ENCODE measurements around the gene RGS12.

Gene RGS12

GRCh38 chr4:3294401-3295241 is 1.8 kb downstream of the RGS12 start:
- no peak overlapping the region for H3K4me2 ChIP-seq (ENCODE audit: low read length)
- H3K79me2 ChIP-seq (ENCODE audit: control insufficient read depth, low read length) = no peaks in the 10 kb centered on the region
- peaks cover 44% of the 10 kb centered on the region for H3K27me3 ChIP-seq (ENCODE audit: control insufficient read depth, low read length)
- H3K9me3 ChIP-seq (ENCODE audit: control insufficient read depth, insufficient read depth, low read length) = no peaks in the 10 kb centered on the region
- no peaks in the 10 kb centered on the region for H3K36me3 ChIP-seq (ENCODE audit: control insufficient read depth, low read length)
- TF ChIP-seq EZH2phosphoT487 (IDR thresholded peaks at IDR 0.05; ENCODE audit: borderline replicate concordance, low read length) = no peak
- no peak for TF ChIP-seq CTCF (IDR thresholded peaks at IDR 0.05; ENCODE audit: low read depth, low read length, poor library complexity, severe bottlenecking)
- no peaks in the 10 kb centered on the region for H3F3A ChIP-seq (ENCODE audit: control insufficient read depth, insufficient read depth)
- H3K4me3 ChIP-seq (ENCODE audit: low read length) = no peak overlapping the region
- H3K9me2 ChIP-seq (replicated peaks; ENCODE audit: control insufficient read depth, low read length) = no peaks in the 10 kb centered on the region
- H4K20me1 ChIP-seq (ENCODE audit: control insufficient read depth, insufficient read depth, low read depth, low read length) = no peaks in the 10 kb centered on the region
- no peak overlapping the region for H3K27ac ChIP-seq (ENCODE audit: low read depth, low read length)
- H3K4me1 ChIP-seq (ENCODE audit: control insufficient read depth, low read length) = peaks cover 10% of the 10 kb centered on the region

- TF ChIP-seq EZH2phosphoT487 (IDR thresholded peaks at IDR 0.05; ENCODE audit: borderline replicate concordance, low read length) = no peak
- H3K9me3 ChIP-seq (ENCODE audit: control insufficient read depth, insufficient read depth, low read length) = no peaks in the 10 kb centered on the region
- H3K4me2 ChIP-seq (ENCODE audit: low read length) = no peak overlapping the region
- H3K4me3 ChIP-seq (ENCODE audit: low read length) = no peak overlapping the region
- H3K79me2 ChIP-seq (ENCODE audit: control insufficient read depth, low read length) = no peaks in the 10 kb centered on the region
- no peak overlapping the region for H3K27ac ChIP-seq (ENCODE audit: low read depth, low read length)
- H4K20me1 ChIP-seq (ENCODE audit: control insufficient read depth, insufficient read depth, low read depth, low read length) = no peaks in the 10 kb centered on the region
- no peaks in the 10 kb centered on the region for H3K36me3 ChIP-seq (ENCODE audit: control insufficient read depth, low read length)
- H3K4me1 ChIP-seq (ENCODE audit: control insufficient read depth, low read length) = peaks cover 10% of the 10 kb centered on the region
- H3K9me2 ChIP-seq (replicated peaks; ENCODE audit: control insufficient read depth, low read length) = no peaks in the 10 kb centered on the region
- peaks cover 32% of the 10 kb centered on the region for H3K27me3 ChIP-seq (ENCODE audit: control insufficient read depth, low read length)
- H3F3A ChIP-seq (ENCODE audit: control insufficient read depth, insufficient read depth) = no peaks in the 10 kb centered on the region
Observed at GRCh38 chr4:3295837-3296624, 3.2 kb downstream of the RGS12 start.

- H3K79me2 ChIP-seq (ENCODE audit: control insufficient read depth, low read length) = no peaks in the 10 kb centered on the region
- no peaks in the 10 kb centered on the region for H3K9me2 ChIP-seq (replicated peaks; ENCODE audit: control insufficient read depth, low read length)
Observed at GRCh38 chr4:3296651-3297050, 3.8 kb downstream of the RGS12 start.

More at GRCh38 chr4:3296651-3297050, 3.8 kb downstream of the RGS12 start:
- Histone ChIP-seq H3K27me3 (ENCODE audit: control insufficient read depth, low read length) (peaks cover 29% of the 10 kb centered on the region), H3F3A (ENCODE audit: control insufficient read depth, insufficient read depth) (no peaks in the 10 kb centered on the region), H3K9me3 (ENCODE audit: control insufficient read depth, insufficient read depth, low read length) (no peaks in the 10 kb centered on the region), H3K27ac (ENCODE audit: low read depth, low read length) (no peak overlapping the region), H3K4me3 (ENCODE audit: low read length) (no peak overlapping the region), H3K4me1 (ENCODE audit: control insufficient read depth, low read length) (peaks cover 11% of the 10 kb centered on the region), H4K20me1 (ENCODE audit: control insufficient read depth, insufficient read depth, low read depth, low read length) (no peaks in the 10 kb centered on the region), H3K36me3 (ENCODE audit: control insufficient read depth, low read length) (no peaks in the 10 kb centered on the region), H3K4me2 (ENCODE audit: low read length) (no peak overlapping the region)
- TF ChIP-seq EZH2phosphoT487 (IDR thresholded peaks at IDR 0.05; ENCODE audit: borderline replicate concordance, low read length) (no peak), CTCF (IDR thresholded peaks at IDR 0.05; ENCODE audit: low read depth, low read length, poor library complexity, severe bottlenecking) (no peak)
